Omental fat pad (tissue), 4 donors: Measurements from ENCODE around the gene ZNF79. TPM values are rescaled to one million over a fixed set of nuclear protein-coding genes. Genes with fewer than 3 reads are reported as not detected.

ENCODE experiments used
- ATAC-seq: fragments of 150-250 bp; one replicate; pipeline ENCODE4 v1.9.1; 2016; ENCODE audit warnings: mild to moderate bottlenecking, moderate library complexity; ENCODE audit not compliant: low FRiP score
- DNase-seq: peaks from one replicate; pipeline ENCODE4 v3.0.0-alpha.2; 2019; ENCODE audit warnings: low spot score
- total RNA-seq, 4 donors: library from RNA; depleted of rRNA; stranded (reverse); fragments of >200 nt; gene quantifications; one replicate each; pipeline ENCODE4 v1.1.0, GENCODE V29; 2016
- TF ChIP-seq, protein P1 (sequence below), 3 donors: fragments of 450-650 bp; IDR thresholded peaks; one replicate each; pipeline ENCODE4 v1.5.1; 2016 to 2017; ENCODE audit warnings: antibody characterized with exemption in 3 of 3, mild to moderate bottlenecking in 3 of 3, moderate library complexity in 2 of 3

Gene ZNF79
- total RNA-seq, 4 donors from 2014 or later = 5.0 to 15.4 (median 6.3) TPM

GRCh38 chr9:127423476-127423933, 677 bp upstream of the ZNF79 start:
- ATAC-seq = peak; percentile 19
- TF ChIP-seq, protein P1, sequence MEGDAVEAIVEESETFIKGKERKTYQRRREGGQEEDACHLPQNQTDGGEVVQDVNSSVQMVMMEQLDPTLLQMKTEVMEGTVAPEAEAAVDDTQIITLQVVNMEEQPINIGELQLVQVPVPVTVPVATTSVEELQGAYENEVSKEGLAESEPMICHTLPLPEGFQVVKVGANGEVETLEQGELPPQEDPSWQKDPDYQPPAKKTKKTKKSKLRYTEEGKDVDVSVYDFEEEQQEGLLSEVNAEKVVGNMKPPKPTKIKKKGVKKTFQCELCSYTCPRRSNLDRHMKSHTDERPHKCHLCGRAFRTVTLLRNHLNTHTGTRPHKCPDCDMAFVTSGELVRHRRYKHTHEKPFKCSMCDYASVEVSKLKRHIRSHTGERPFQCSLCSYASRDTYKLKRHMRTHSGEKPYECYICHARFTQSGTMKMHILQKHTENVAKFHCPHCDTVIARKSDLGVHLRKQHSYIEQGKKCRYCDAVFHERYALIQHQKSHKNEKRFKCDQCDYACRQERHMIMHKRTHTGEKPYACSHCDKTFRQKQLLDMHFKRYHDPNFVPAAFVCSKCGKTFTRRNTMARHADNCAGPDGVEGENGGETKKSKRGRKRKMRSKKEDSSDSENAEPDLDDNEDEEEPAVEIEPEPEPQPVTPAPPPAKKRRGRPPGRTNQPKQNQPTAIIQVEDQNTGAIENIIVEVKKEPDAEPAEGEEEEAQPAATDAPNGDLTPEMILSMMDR (IDR thresholded peaks at IDR 0.05) = no peak
- DNase-seq = no peak

DNA sequence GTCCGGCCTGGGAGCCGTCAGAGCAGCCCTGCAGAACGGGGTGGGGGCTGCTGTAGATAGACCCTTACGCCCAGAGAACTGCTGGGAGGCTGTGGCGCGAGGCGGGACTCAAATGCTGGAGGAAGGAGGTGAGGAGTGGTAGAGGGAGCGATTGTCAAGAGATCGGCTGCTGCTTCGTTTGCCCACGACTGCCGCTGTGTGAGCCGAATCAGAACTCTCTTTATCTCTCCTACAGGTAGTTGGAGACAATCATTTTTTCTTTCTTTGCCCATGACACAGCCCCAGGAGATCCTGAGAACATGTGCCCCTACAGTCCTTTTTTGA, 456 bp downstream of the ZNF79 start:
- no peak for DNase-seq
- ATAC-seq = no peak
- TF ChIP-seq, protein P1 (IDR thresholded peaks at IDR 0.05) = no peak

- ATAC-seq (no peak), DNase-seq (no peak)
- TF ChIP-seq, protein P1 (IDR thresholded peaks at IDR 0.05) = no peak
These were observed 2.6 kb downstream of the ZNF79 start for GRCh38 chr9:127426756-127427155.

GRCh38 chr9:127428348-127428747, 4.2 kb downstream of the ZNF79 start:
- TF ChIP-seq, protein P1 (IDR thresholded peaks at IDR 0.05) = no peak
- ATAC-seq = no peak
- DNase-seq = no peak

DNA sequence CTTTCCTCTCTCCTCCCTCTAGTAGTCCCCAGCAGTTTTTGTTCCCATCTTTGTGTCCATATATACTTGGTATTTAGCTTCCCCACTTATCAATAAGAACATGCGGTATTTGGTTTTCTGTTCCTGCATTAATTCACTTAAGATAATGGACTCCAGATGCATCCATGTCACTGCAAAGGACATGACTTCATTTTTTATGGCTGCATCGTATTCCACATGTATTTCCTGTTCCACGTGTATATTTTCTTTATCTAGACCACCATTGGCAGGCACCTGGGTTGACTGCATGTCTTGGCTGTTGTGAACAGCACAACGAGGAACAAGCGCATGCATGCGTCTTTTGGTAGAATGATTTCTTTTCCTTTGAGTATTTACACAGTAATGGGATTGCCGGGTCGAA, 6.2 kb downstream of the ZNF79 start:
- TF ChIP-seq, protein P1 (IDR thresholded peaks at IDR 0.05) = no peak
- ATAC-seq (no peak), DNase-seq (no peak)

DNA sequence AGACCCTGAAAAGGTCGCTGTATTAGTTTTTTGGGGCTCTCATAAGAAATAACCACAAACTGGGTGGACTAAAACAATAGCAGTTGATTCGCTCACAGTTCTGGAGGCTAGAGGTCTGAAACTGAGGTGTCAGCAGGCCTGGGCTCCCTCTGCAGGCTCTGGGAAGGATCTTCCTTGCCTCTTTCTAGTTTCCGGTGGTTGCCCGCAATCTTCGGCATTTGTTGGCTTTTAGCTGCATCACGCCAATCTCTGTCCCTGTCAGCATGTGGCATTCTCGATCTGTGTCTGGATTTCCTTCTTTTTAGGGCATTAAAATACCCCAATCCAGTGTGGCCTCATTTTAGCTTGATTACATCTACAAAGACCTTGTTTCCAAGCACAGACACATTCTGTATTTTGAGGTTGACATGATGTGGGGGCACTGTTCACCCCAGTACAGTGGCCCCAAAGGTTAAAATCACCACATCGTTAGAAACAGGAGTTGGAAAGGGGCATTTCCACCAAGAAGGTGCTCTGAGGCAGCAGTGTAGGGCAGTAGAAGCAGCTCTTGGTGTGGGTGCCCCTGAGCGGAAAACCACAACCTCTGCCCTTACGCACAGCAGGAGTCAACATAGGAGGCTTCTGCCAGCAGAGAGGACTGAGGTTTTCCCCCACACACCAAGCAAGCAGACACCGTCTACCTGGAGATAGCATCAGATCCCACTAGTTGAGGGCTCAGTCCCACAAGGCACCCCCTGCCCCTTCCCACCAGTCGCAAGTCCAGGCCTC, 13.5 kb downstream of the ZNF79 start:
- DNase-seq (no peak), ATAC-seq (no peak)
- TF ChIP-seq, protein P1 (IDR thresholded peaks at IDR 0.05) = no peak

- TF ChIP-seq, protein P1 (IDR thresholded peaks at IDR 0.05) = no peak
- ATAC-seq = no peak
- DNase-seq = no peak
These were observed 14.2 kb downstream of the ZNF79 start for GRCh38 chr9:127438394-127438793.
